Loucy (cell line): Measurements from ENCODE around the gene ELF3.
"Not testable (repeated sequence)": the region's sequence is repeated elsewhere in the genome, so short reads cannot be mapped to it uniquely, and the experiment has no call there.

ENCODE experiments used
- H2AFZ ChIP-seq: fragments of 200-600 bp; sonication (generic); 2 replicates; pipeline ENCODE4 v1.6.0; 2016; ENCODE audit warnings: antibody characterized with exemption, mild to moderate bottlenecking, low read length, moderate library complexity
- H3F3A ChIP-seq: fragments of 200-600 bp; 2 replicates; pipeline ENCODE4 v1.6.0; 2016; ENCODE audit warnings: antibody characterized with exemption, low read depth, mild to moderate bottlenecking
- H3K27me3 ChIP-seq: fragments of 200-600 bp; sonication (generic); 2 replicates; pipeline ENCODE4 v1.6.1; 2014; ENCODE audit warnings: low read length, mild to moderate bottlenecking; ENCODE audit not compliant: insufficient read depth, poor library complexity, severe bottlenecking
- H3K36me3 ChIP-seq: fragments of 200-600 bp; sonication (generic); 2 replicates; pipeline ENCODE4 v1.6.1; 2016; ENCODE audit warnings: low read length; ENCODE audit not compliant: insufficient read depth
- H3K4me1 ChIP-seq: fragments of 200-600 bp; sonication (generic); 2 replicates; pipeline ENCODE4 v1.5.1; 2014; ENCODE audit warnings: low read length, mild to moderate bottlenecking; ENCODE audit not compliant: insufficient read depth, poor library complexity, severe bottlenecking
- H3K4me2 ChIP-seq: fragments of 200-600 bp; sonication (generic); 2 replicates; pipeline ENCODE4 v1.6.0; 2014; ENCODE audit warnings: antibody characterized with exemption, low read length, low read depth, mild to moderate bottlenecking; ENCODE audit not compliant: poor library complexity, severe bottlenecking
- H3K4me3 ChIP-seq: fragments of 200-600 bp; sonication (generic); 2 replicates; pipeline ENCODE4 v1.5.1; 2014; ENCODE audit warnings: low read length, mild to moderate bottlenecking, mixed read lengths; ENCODE audit not compliant: poor library complexity, severe bottlenecking
- H3K79me2 ChIP-seq: fragments of 200-600 bp; sonication (generic); 2 replicates; pipeline ENCODE4 v1.6.1; 2014; ENCODE audit warnings: low read length; ENCODE audit not compliant: insufficient read depth
- H3K9ac ChIP-seq: fragments of 200-600 bp; sonication (generic); 2 replicates; pipeline ENCODE4 v1.6.0; 2014; ENCODE audit warnings: mild to moderate bottlenecking, low read depth, low read length, moderate library complexity; ENCODE audit not compliant: poor library complexity, severe bottlenecking
- H3K9me2 ChIP-seq: fragments of 200-600 bp; sonication (generic); replicated peaks from 2 replicates; pipeline ENCODE4 v1.6.1; 2016; ENCODE audit warnings: low read depth, low read length, mixed read lengths
- H3K9me3 ChIP-seq: fragments of 200-600 bp; sonication (generic); 2 replicates; pipeline ENCODE4 v1.6.1; 2014; ENCODE audit warnings: mild to moderate bottlenecking, antibody characterized with exemption, low read length, low read depth; ENCODE audit not compliant: insufficient read depth
- H4K20me1 ChIP-seq: fragments of 200-600 bp; sonication (generic); 2 replicates; pipeline ENCODE4 v1.6.0; 2014; ENCODE audit warnings: antibody characterized with exemption, low read length, mild to moderate bottlenecking; ENCODE audit not compliant: insufficient read depth, poor library complexity, severe bottlenecking
- CTCF ChIP-seq: fragments of 200-600 bp; sonication (generic); conservative IDR thresholded peaks from 2 replicates; pipeline ENCODE4 v1.5.1; 2014; ENCODE audit warnings: mild to moderate bottlenecking, antibody characterized with exemption, low read length
- EZH2phosphoT487 ChIP-seq: fragments of 200-600 bp; IDR thresholded peaks from 2 replicates; pipeline ENCODE4 v1.6.1; 2018; ENCODE audit warnings: antibody characterized with exemption, mild to moderate bottlenecking, moderate library complexity, borderline replicate concordance

Gene ELF3

GRCh38 chr1:202010180-202011015 is at the start of gene ELF3:
TSS of gene ELF3 (plus strand) at chr1:202010587. CDS start at chr1:202011137, 550 bp downstream.
- no peak for TF ChIP-seq EZH2phosphoT487
- no peak for TF ChIP-seq CTCF
- no peaks in the 10 kb centered on the region for H3K79me2 ChIP-seq
- H3K36me3 ChIP-seq, result peaks cover 1% of the 10 kb centered on the region; the same call in 1 of the 2 replicates
- no peaks in the 10 kb centered on the region for H3F3A ChIP-seq
- no peak within 1 kb of the TSS for H3K4me3 ChIP-seq
- no peaks in the 10 kb centered on the region for H3K27me3 ChIP-seq
- H3K9me3 ChIP-seq, result no peaks in the 10 kb centered on the region
- no peak within 1 kb of the TSS for H3K4me2 ChIP-seq
- H3K4me1 ChIP-seq, result no peaks in the 10 kb centered on the region
- H3K9ac ChIP-seq, result no peak within 1 kb of the TSS
- H4K20me1 ChIP-seq, result no peaks in the 10 kb centered on the region
- H3K9me2 ChIP-seq, result no peaks in the 10 kb centered on the region
- H2AFZ ChIP-seq, result no peak within 1 kb of the TSS

- Histone ChIP-seq H3K36me3 (peaks cover 57% of the 10 kb centered on the region), H3K79me2 (peaks cover 25% of the 10 kb centered on the region)
- not testable (repeated sequence) for H3F3A ChIP-seq, H3K9me2 ChIP-seq, H3K4me3 ChIP-seq, H3K27me3 ChIP-seq, H3K4me1 ChIP-seq, H3K9ac ChIP-seq, H2AFZ ChIP-seq, H4K20me1 ChIP-seq, H3K9me3 ChIP-seq, H3K4me2 ChIP-seq
These were observed 48.0 kb upstream of the ELF3 start for GRCh38 chr1:201962382-201962781.

GRCh38 chr1:201964261-201964660 is 46.1 kb upstream of the ELF3 start:
- no peak overlapping the region for H3K9ac ChIP-seq
- H3K4me3 ChIP-seq, result no peak overlapping the region
- H3F3A ChIP-seq, result no peaks in the 10 kb centered on the region
- no peak overlapping the region for H3K4me2 ChIP-seq
- no peaks in the 10 kb centered on the region for H3K4me1 ChIP-seq
- H3K79me2 ChIP-seq, result peaks cover 9% of the 10 kb centered on the region
- H4K20me1 ChIP-seq, result peaks cover 8% of the 10 kb centered on the region
- H3K27me3 ChIP-seq, result no peaks in the 10 kb centered on the region
- TF ChIP-seq EZH2phosphoT487, result no peak
- no peak for TF ChIP-seq CTCF
- peaks cover 57% of the 10 kb centered on the region for H3K36me3 ChIP-seq
- no peak overlapping the region for H2AFZ ChIP-seq
- no peaks in the 10 kb centered on the region for H3K9me3 ChIP-seq
- no peaks in the 10 kb centered on the region for H3K9me2 ChIP-seq

- no peaks in the 10 kb centered on the region for H3K9me2 ChIP-seq
- H3K4me1 ChIP-seq, result no peaks in the 10 kb centered on the region
- peaks cover 6% of the 10 kb centered on the region for H4K20me1 ChIP-seq
- H3F3A ChIP-seq, result no peaks in the 10 kb centered on the region
- TF ChIP-seq CTCF, result no peak
- no peak for TF ChIP-seq EZH2phosphoT487
- H3K27me3 ChIP-seq, result no peaks in the 10 kb centered on the region
- peaks cover 9% of the 10 kb centered on the region for H3K79me2 ChIP-seq
- peaks cover 73% of the 10 kb centered on the region for H3K36me3 ChIP-seq
- H3K9ac ChIP-seq, result no peak overlapping the region
- no peak overlapping the region for H3K4me2 ChIP-seq
- no peak overlapping the region for H2AFZ ChIP-seq
- H3K9me3 ChIP-seq, result no peaks in the 10 kb centered on the region
- H3K4me3 ChIP-seq, result no peak overlapping the region
These were observed 44.2 kb upstream of the ELF3 start for GRCh38 chr1:201966171-201966570.
